ENCODE measurements around the gene PI4K2A.

PI4K2A gene

DNA sequence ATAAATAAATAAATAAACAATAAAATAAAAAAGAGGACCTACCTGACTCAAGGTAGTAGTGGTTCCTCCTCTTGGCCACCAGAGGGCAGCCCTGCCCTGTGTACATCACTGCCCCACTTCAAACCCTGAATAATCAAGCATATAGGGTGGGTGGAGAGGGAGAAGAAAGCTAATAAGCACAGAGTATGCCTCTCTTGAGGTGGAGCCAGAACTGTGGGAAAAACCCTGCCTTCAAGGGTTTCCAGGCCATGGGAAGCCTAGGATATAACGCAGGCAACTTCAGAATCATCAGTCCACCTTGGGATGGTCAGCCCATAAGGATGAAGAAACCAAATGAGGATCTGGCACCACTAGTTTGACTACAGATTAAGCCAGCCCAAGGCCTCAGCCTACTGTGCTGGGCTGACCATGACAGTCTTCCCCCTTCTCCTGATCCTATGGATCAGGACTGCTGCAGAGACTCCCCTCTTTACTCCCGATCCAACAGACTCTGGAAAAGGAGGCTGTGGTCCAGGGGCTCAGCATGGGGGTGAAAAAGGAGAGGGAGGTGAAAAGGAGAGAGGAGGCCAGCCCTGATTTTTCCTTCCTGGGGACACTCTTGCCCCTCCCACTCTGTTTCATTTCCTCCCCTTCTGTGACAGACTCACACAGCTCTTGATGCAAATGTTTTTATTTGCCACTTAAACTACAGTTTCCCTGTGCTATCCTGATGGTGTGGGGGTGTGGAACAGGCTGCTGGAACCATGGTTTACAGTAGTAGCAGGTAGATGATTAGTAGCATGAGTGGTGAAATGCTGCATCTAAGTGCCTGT is 36.5 kb downstream of the PI4K2A start (continued):
- TF ChIP-seq ZBTB48 (tag by site-specific recombination; IDR thresholded peaks at IDR 0.05) (no peak), ZNF549 (tag by site-specific recombination; IDR thresholded peaks at IDR 0.05) (no peak), ZNF654 (tag by site-specific recombination; IDR thresholded peaks at IDR 0.05; ENCODE audit: low read depth) (peak; percentile 93), ZNF266 (tag by site-specific recombination; IDR thresholded peaks at IDR 0.05; ENCODE audit: low read depth) (no peak), ZNF138 (tag by site-specific recombination; IDR thresholded peaks at IDR 0.05; ENCODE audit: borderline replicate concordance) (no peak), ZNF571 (tag by site-specific recombination; IDR thresholded peaks at IDR 0.05) (no peak), ZNF2 (tag by site-specific recombination; IDR thresholded peaks at IDR 0.05) (peak; percentile 84), ZSCAN23 (tag by site-specific recombination; IDR thresholded peaks at IDR 0.05) (no peak), ZNF600 (tag by site-specific recombination; IDR thresholded peaks at IDR 0.05) (no peak), ZNF623 (tag by site-specific recombination; IDR thresholded peaks at IDR 0.05) (peak; percentile 25; the same call in 1 of the 2 replicates), ZNF473 (tag by site-specific recombination; IDR thresholded peaks at IDR 0.05) (no peak), ZNF558 (tag by site-specific recombination; IDR thresholded peaks at IDR 0.05) (no peak), ZNF155 (tag by site-specific recombination; IDR thresholded peaks at IDR 0.05) (no peak), ZNF184 (tag by site-specific recombination; IDR thresholded peaks at IDR 0.05) (no peak; the same call in 1 of the 2 replicates), ZNF629 (tag by site-specific recombination; IDR thresholded peaks at IDR 0.05) (0 out of 2 replicates have a peak, but pooled peaks have one; percentile 27), ZNF24 (tag by site-specific recombination; IDR thresholded peaks at IDR 0.05) (no peak), ZNF10 (tag by site-specific recombination; IDR thresholded peaks at IDR 0.05) (no peak), GLI2 (tag by site-specific recombination; IDR thresholded peaks at IDR 0.05; ENCODE audit: borderline replicate concordance, low read depth) (no peak), ZNF626 (tag by site-specific recombination; IDR thresholded peaks at IDR 0.05) (no peak)
- TF ChIP-seq, protein P1, sequence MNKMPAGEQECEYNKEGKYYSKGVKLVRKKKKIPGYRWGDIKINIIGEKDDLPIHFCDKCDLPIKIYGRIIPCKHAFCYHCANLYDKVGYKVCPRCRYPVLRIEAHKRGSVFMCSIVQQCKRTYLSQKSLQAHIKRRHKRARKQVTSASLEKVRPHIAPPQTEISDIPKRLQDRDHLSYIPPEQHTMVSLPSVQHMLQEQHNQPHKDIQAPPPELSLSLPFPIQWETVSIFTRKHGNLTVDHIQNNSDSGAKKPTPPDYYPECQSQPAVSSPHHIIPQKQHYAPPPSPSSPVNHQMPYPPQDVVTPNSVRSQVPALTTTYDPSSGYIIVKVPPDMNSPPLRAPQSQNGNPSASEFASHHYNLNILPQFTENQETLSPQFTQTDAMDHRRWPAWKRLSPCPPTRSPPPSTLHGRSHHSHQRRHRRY (tag by site-specific recombination; IDR thresholded peaks at IDR 0.05): no peak
- TF ChIP-seq, protein P2, sequence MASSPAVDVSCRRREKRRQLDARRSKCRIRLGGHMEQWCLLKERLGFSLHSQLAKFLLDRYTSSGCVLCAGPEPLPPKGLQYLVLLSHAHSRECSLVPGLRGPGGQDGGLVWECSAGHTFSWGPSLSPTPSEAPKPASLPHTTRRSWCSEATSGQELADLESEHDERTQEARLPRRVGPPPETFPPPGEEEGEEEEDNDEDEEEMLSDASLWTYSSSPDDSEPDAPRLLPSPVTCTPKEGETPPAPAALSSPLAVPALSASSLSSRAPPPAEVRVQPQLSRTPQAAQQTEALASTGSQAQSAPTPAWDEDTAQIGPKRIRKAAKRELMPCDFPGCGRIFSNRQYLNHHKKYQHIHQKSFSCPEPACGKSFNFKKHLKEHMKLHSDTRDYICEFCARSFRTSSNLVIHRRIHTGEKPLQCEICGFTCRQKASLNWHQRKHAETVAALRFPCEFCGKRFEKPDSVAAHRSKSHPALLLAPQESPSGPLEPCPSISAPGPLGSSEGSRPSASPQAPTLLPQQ (tag by site-specific recombination; IDR thresholded peaks at IDR 0.05): 0 out of 2 replicates have a peak, but pooled peaks have one; percentile 34
- TF ChIP-seq, protein P3, sequence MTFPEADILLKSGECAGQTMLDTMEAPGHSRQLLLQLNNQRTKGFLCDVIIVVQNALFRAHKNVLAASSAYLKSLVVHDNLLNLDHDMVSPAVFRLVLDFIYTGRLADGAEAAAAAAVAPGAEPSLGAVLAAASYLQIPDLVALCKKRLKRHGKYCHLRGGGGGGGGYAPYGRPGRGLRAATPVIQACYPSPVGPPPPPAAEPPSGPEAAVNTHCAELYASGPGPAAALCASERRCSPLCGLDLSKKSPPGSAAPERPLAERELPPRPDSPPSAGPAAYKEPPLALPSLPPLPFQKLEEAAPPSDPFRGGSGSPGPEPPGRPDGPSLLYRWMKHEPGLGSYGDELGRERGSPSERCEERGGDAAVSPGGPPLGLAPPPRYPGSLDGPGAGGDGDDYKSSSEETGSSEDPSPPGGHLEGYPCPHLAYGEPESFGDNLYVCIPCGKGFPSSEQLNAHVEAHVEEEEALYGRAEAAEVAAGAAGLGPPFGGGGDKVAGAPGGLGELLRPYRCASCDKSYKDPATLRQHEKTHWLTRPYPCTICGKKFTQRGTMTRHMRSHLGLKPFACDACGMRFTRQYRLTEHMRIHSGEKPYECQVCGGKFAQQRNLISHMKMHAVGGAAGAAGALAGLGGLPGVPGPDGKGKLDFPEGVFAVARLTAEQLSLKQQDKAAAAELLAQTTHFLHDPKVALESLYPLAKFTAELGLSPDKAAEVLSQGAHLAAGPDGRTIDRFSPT (tag by site-specific recombination; IDR thresholded peaks at IDR 0.05): no peak
- TF ChIP-seq, protein P4, sequence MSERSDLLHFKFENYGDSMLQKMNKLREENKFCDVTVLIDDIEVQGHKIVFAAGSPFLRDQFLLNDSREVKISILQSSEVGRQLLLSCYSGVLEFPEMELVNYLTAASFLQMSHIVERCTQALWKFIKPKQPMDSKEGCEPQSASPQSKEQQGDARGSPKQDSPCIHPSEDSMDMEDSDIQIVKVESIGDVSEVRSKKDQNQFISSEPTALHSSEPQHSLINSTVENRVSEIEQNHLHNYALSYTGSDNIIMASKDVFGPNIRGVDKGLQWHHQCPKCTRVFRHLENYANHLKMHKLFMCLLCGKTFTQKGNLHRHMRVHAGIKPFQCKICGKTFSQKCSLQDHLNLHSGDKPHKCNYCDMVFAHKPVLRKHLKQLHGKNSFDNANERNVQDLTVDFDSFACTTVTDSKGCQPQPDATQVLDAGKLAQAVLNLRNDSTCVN (tag by site-specific recombination; optimal IDR thresholded peaks at IDR 0.05): no peak
- TF ChIP-seq, protein P5, sequence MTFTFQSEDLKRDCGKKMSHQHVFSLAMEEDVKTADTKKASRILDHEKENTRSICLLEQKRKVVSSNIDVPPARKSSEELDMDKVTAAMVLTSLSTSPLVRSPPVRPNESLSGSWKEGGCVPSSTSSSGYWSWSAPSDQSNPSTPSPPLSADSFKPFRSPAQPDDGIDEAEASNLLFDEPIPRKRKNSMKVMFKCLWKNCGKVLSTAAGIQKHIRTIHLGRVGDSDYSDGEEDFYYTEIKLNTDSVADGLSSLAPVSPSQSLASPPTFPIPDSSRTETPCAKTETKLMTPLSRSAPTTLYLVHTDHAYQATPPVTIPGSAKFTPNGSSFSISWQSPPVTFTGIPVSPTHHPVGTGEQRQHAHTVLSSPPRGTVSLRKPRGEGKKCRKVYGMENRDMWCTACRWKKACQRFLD (tag by site-specific recombination; IDR thresholded peaks at IDR 0.05): no peak
- TF ChIP-seq, protein P6, sequence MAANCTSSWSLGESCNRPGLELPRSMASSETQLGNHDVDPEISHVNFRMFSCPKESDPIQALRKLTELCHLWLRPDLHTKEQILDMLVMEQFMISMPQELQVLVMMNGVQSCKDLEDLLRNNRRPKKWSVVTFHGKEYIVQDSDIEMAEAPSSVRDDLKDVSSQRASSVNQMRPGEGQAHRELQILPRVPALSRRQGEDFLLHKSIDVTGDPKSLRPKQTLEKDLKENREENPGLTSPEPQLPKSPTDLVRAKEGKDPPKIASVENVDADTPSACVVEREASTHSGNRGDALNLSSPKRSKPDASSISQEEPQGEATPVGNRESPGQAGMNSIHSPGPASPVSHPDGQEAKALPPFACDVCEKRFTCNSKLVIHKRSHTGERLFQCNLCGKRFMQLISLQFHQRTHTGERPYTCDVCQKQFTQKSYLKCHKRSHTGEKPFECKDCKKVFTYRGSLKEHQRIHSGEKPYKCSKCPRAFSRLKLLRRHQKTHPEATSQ (tag by site-specific recombination; IDR thresholded peaks at IDR 0.05): no peak
- TF ChIP-seq, protein P7, sequence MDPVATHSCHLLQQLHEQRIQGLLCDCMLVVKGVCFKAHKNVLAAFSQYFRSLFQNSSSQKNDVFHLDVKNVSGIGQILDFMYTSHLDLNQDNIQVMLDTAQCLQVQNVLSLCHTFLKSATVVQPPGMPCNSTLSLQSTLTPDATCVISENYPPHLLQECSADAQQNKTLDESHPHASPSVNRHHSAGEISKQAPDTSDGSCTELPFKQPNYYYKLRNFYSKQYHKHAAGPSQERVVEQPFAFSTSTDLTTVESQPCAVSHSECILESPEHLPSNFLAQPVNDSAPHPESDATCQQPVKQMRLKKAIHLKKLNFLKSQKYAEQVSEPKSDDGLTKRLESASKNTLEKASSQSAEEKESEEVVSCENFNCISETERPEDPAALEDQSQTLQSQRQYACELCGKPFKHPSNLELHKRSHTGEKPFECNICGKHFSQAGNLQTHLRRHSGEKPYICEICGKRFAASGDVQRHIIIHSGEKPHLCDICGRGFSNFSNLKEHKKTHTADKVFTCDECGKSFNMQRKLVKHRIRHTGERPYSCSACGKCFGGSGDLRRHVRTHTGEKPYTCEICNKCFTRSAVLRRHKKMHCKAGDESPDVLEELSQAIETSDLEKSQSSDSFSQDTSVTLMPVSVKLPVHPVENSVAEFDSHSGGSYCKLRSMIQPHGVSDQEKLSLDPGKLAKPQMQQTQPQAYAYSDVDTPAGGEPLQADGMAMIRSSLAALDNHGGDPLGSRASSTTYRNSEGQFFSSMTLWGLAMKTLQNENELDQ (tag by site-specific recombination; IDR thresholded peaks at IDR 0.05; ENCODE audit: low read depth): no peak
- TF ChIP-seq, protein P8, sequence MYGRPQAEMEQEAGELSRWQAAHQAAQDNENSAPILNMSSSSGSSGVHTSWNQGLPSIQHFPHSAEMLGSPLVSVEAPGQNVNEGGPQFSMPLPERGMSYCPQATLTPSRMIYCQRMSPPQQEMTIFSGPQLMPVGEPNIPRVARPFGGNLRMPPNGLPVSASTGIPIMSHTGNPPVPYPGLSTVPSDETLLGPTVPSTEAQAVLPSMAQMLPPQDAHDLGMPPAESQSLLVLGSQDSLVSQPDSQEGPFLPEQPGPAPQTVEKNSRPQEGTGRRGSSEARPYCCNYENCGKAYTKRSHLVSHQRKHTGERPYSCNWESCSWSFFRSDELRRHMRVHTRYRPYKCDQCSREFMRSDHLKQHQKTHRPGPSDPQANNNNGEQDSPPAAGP (tag by site-specific recombination; IDR thresholded peaks at IDR 0.05): 0 out of 2 replicates have a peak, but pooled peaks have one; percentile 27
